Glutamatergic neuron (in vitro differentiated cells): ENCODE measurements around the gene NAA30. TPM values are rescaled to one million over a fixed set of nuclear protein-coding genes. Genes with fewer than 3 reads are reported as not detected.
"Not testable (repeated sequence)": the region's sequence is repeated elsewhere in the genome, so short reads cannot be mapped to it uniquely, and the experiment has no call there.

Experiments
- DNase-seq: peaks from one replicate; pipeline ENCODE4 v3.0.0; 2022
- H3K27ac Mint-ChIP-seq: one replicate; pipeline ENCODE4 v1.8.0; 2020; ENCODE audit warnings: mild to moderate bottlenecking, mixed read lengths, inconsistent platforms; ENCODE audit not compliant: unreplicated experiment
- H3K27me3 Mint-ChIP-seq: one replicate; pipeline ENCODE4 v1.8.0; 2020; ENCODE audit warnings: mild to moderate bottlenecking, moderate library complexity, mixed read lengths, inconsistent platforms; ENCODE audit not compliant: unreplicated experiment
- H3K36me3 Mint-ChIP-seq: one replicate; pipeline ENCODE4 v1.8.0; 2020; ENCODE audit warnings: mild to moderate bottlenecking, mixed read lengths, inconsistent platforms; ENCODE audit not compliant: unreplicated experiment
- H3K4me1 Mint-ChIP-seq: one replicate; pipeline ENCODE4 v1.8.0; 2020; ENCODE audit warnings: mild to moderate bottlenecking, low read depth, mixed read lengths, inconsistent platforms; ENCODE audit not compliant: unreplicated experiment
- H3K4me3 Mint-ChIP-seq: one replicate; pipeline ENCODE4 v1.8.0; 2020; ENCODE audit warnings: mild to moderate bottlenecking, mixed read lengths, inconsistent platforms; ENCODE audit not compliant: unreplicated experiment
- H3K9me3 Mint-ChIP-seq: one replicate; pipeline ENCODE4 v1.8.0; 2020; ENCODE audit warnings: mild to moderate bottlenecking, moderate library complexity, mixed read lengths, inconsistent platforms; ENCODE audit not compliant: unreplicated experiment
- total RNA-seq: library from RNA; stranded (reverse); fragmentation: NEBNext Ultra II Directional; extraction: Animal tissue kit (Norgen Biotek cat#: 25700); gene quantifications from one replicate; pipeline ENCODE4 v1.2.1, GENCODE V29; 2021; ENCODE audit not compliant: unreplicated experiment
- TF ChIP-seq, protein P1 (sequence below): fragments of 200-600 bp; sonication (generic); IDR thresholded peaks from one replicate; pipeline ENCODE4 v1.5.0; 2021; ENCODE audit not compliant: partially characterized antibody, unreplicated experiment

Gene NAA30
- total RNA-seq, 1 donor from 2014 or later: 21.4 TPM

DNA sequence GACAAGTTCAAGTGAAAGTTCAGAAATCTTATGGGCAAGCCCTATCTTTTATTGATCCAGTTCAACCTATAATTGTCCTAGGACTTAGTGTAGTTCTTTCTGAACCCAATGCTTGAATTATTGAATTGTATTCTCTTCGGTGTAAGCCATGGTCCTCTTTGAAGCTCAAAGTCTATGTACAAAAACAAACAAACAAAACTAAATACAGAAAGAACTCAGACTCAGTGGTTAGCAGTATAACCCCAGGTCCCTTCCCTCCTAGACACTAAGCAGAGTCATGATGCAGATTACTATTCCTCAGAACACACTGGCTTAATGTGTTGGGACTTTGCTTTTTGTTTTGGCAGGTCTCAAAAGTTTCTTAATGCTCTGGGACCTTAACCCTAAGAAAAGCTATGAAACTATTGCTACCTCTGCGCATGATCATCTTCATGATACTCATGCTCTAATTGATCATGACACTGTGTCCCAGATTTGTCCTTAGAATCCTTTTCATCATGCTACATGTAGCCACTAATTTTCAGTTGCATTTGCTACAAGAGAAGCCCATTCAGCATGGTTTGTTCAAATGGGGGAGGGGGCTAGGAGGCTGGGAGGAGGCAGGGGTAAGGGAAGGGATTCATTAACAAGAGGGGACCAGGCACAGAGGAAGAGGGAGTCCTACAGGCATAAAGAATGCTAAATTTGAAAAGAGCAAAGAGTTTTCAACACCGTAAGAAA lies 35.1 kb upstream of the NAA30 start:
- H3K9me3 Mint-ChIP-seq: no peaks in the 10 kb centered on the region
- H3K4me1 Mint-ChIP-seq: peaks cover 11% of the 10 kb centered on the region
- H3K27me3 Mint-ChIP-seq: peaks cover 4% of the 10 kb centered on the region
- H3K27ac Mint-ChIP-seq: no peak overlapping the region
- TF ChIP-seq, protein P1, sequence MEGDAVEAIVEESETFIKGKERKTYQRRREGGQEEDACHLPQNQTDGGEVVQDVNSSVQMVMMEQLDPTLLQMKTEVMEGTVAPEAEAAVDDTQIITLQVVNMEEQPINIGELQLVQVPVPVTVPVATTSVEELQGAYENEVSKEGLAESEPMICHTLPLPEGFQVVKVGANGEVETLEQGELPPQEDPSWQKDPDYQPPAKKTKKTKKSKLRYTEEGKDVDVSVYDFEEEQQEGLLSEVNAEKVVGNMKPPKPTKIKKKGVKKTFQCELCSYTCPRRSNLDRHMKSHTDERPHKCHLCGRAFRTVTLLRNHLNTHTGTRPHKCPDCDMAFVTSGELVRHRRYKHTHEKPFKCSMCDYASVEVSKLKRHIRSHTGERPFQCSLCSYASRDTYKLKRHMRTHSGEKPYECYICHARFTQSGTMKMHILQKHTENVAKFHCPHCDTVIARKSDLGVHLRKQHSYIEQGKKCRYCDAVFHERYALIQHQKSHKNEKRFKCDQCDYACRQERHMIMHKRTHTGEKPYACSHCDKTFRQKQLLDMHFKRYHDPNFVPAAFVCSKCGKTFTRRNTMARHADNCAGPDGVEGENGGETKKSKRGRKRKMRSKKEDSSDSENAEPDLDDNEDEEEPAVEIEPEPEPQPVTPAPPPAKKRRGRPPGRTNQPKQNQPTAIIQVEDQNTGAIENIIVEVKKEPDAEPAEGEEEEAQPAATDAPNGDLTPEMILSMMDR: no peak
- no peak overlapping the region for H3K4me3 Mint-ChIP-seq
- H3K36me3 Mint-ChIP-seq: no peaks in the 10 kb centered on the region
- no peak for DNase-seq

DNA sequence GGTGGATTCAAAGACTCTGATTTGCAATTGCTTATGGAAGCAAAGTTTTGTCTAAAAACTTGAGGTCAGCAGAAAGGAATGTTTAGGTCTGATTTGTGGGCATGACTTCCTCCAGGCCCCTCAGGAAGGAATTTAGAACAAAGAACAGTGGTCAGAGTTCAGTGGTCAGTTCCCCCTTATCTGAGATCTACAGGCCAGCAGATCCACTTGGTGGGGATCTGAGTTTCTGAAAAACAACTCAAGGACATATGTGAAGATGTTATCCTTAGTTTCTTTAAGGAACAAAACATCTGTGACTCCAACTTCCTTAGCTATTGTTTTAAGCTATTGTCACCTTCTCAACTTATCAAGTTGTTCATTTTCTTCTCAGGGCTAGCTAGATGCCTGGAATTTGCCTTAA lies 28.0 kb upstream of the NAA30 start:
- no peak for DNase-seq
- TF ChIP-seq, protein P1: no peak
- Mint-ChIP-seq H3K36me3 (no peaks in the 10 kb centered on the region), H3K4me3 (no peak overlapping the region), H3K27me3 (no peaks in the 10 kb centered on the region), H3K9me3 (no peaks in the 10 kb centered on the region), H3K4me1 (no peaks in the 10 kb centered on the region), H3K27ac (no peak overlapping the region)

DNA sequence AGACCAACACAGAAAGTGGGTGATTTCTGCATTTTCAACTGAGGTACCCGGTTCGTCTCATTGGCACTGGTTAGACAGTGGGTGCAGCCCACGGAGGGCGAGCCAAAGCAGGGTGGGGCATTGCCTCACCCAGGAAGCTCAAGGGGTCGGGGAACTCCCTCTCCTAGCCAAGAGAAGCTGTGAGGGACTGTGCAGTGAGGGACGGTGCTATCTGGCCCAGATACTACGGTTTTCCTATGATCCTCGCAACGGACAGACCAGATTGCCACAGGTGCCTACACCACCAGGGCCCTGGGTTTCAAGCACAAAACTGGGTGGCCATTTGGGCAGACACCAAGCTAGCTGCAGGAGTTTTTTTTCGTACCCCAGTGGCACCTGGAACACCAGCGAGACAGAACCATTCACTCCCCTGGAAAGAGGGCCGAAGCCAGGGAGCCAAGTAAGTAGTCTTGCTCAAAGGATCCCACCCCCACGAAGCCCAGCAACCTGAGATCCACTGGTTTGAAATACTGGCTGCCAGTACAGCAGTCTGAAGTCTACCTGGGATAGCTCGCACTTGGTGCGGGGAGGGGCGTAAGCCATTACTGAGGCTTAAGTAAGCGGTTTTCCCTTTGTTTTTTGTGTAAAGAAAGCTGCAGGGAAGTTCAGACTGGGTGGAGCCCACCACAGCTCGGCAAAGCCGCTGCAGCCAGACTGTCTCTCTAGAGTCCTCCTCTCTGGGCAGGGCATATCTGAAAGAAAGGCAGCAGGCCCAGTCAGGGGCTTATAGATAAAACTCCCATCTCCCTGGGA lies 25.5 kb upstream of the NAA30 start:
- Mint-ChIP-seq H3K27me3 (peaks cover 2% of the 10 kb centered on the region), H3K4me3 (no peak overlapping the region), H3K36me3 (no peaks in the 10 kb centered on the region), H3K9me3 (peaks cover 3% of the 10 kb centered on the region), H3K4me1 (no peaks in the 10 kb centered on the region), H3K27ac (no peak overlapping the region)
- TF ChIP-seq, protein P1: no peak
- no peak for DNase-seq

DNA sequence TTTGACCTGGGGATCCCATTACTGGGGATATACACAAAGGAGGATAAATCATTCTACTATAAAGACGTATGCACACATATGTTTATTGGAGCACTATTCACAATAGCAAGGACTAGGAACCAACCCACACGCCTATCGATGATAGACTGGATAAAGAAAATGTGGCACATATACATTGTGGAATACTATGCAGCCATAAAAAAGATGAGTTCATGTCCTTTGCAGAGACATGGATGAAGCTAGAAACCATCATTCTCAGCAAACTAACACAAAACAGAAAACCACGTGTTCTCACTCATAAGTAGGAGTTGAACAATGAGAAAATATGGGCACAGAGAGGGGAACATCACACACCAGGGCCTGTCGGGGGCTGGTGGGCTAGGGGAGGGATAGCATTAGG lies 20.2 kb upstream of the NAA30 start:
- not testable (repeated sequence) for H3K36me3 Mint-ChIP-seq, H3K27me3 Mint-ChIP-seq, H3K9me3 Mint-ChIP-seq, H3K27ac Mint-ChIP-seq, H3K4me3 Mint-ChIP-seq, H3K4me1 Mint-ChIP-seq, DNase-seq

DNA sequence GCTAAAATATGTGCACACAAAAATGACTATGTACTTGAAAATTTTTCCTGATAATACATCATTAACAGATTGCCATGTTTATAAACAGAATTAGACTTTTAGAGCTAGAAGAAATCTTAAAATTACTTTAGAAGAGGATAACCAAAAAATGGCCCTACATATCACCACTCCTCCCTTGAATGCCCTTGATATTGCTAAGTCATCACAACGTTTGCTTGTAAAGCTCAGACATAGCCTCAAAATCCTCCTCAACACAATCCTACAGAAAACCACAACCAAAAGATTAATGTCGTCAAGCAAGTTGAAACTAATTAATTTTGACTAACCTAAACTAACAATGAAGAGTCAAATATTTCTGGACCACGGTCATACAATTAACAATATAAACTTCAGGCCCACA lies 19.4 kb upstream of the NAA30 start:
- TF ChIP-seq, protein P1: no peak
- H3K4me3 Mint-ChIP-seq: no peak overlapping the region
- DNase-seq: no peak
- no peaks in the 10 kb centered on the region for H3K36me3 Mint-ChIP-seq
- H3K27ac Mint-ChIP-seq: no peak overlapping the region
- H3K27me3 Mint-ChIP-seq: peaks cover 2% of the 10 kb centered on the region
- H3K4me1 Mint-ChIP-seq: no peaks in the 10 kb centered on the region
- peaks cover 3% of the 10 kb centered on the region for H3K9me3 Mint-ChIP-seq
